ENCODE data around the gene KAZN.

- TF ChIP-seq BHLHE40 (IDR thresholded peaks at IDR 0.05; ENCODE audit: borderline replicate concordance) (no peak), LEF1 (IDR thresholded peaks at IDR 0.05; ENCODE audit: borderline replicate concordance) (no peak), CTBP1 (IDR thresholded peaks at IDR 0.05; ENCODE audit: borderline replicate concordance) (no peak), FOXA1 (IDR thresholded peaks at IDR 0.05) (no peak), SUZ12 (IDR thresholded peaks at IDR 0.05) (no peak), PKNOX1 (IDR thresholded peaks at IDR 0.05) (no peak), FOXM1 (IDR thresholded peaks at IDR 0.05; ENCODE audit: borderline replicate concordance) (no peak), SP1 (IDR thresholded peaks at IDR 0.05) (no peak), FOXK2 (IDR thresholded peaks at IDR 0.05) (no peak), HDGF (IDR thresholded peaks at IDR 0.05; ENCODE audit: borderline replicate concordance) (no peak), NFRKB (IDR thresholded peaks at IDR 0.05) (no peak), ELF4 (IDR thresholded peaks at IDR 0.05) (no peak)
These were observed 15.4 kb downstream of the KAZN start for GRCh38 chr1:14613926-14614325.

Data from HEK293T (cell line).